ENCODE measurements around the gene EPM2AIP1.

Gene EPM2AIP1

DNA sequence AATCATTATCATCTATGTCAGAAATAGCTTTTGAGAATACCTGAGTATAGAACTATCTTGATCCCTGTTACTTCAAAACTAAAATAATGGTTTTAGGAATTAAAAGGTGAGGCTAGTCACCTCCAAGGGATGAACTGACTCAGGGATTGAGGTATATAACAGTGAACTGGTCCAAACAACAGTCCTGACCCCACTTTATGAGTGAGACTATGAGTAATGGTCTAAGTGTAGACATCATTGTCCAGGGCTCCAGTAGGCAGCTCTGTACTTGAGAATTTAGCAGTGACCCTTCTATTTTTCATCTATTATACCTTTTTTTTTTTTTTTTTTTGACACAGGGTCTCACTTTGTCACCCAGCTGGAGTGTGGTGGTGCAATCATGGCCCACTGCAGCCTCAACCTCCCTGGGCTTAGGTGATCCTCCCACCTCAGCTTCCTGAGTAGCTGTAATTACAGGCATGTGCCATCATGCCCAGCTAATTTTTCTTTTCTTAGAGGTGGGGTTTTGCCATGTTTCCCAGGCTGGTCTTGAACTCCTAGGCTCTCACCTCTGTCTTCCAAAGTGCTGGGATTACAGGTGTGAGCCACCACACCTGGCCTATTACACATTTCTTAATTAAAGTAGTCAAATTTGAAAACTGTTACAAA, 36.7 kb upstream of the EPM2AIP1 start:
- H3K27me3 ChIP-seq (ENCODE audit: control insufficient read depth in 1 of 2, insufficient read depth in 2 of 2, low read length in 2 of 2), result no peaks in the 10 kb centered on the region
- no peak overlapping the region for H3K27ac ChIP-seq (ENCODE audit: low read depth, low read length)
- no peaks in the 10 kb centered on the region for H3K4me1 ChIP-seq (ENCODE audit: control insufficient read depth in 1 of 2, insufficient read depth in 2 of 2, low read length in 2 of 2)
- H3K4me3 ChIP-seq (ENCODE audit: low read depth in 1 of 2, low read length in 2 of 2), result no peak overlapping the region
- H3K9me3 ChIP-seq (ENCODE audit: control insufficient read depth in 1 of 2, low read length in 2 of 2), result no peaks in the 10 kb centered on the region
- no peak overlapping the region for H3K9ac ChIP-seq (ENCODE audit: low read depth in 1 of 2, low read length in 2 of 2)
- peaks cover 24 to 69% of the 10 kb centered on the region in 2 donors for H3K36me3 ChIP-seq (ENCODE audit: control insufficient read depth in 1 of 2, insufficient read depth in 2 of 2, low read length in 2 of 2)

DNA sequence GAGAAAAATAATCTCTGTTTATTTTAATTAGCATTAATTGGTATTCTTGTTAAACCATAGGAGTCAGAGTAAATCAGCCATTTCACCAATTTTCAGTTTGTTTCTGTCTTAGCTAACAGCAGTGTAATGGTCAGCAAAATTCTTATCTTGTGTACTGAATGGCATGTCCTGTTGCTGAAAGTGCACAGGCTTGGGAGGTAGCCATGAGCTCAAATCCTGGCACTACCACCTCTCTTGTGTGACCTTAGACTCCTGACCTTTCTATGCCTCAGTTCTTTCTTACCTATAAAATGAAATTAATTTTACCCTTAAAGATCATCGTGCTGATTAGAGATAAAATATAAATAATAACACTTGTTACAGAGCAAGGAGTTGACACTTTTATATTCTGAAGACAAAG, 36.2 kb upstream of the EPM2AIP1 start:
- no peak overlapping the region for H3K4me3 ChIP-seq (ENCODE audit: low read depth in 1 of 2, low read length in 2 of 2)
- peaks cover 24 to 69% of the 10 kb centered on the region in 2 donors for H3K36me3 ChIP-seq (ENCODE audit: control insufficient read depth in 1 of 2, insufficient read depth in 2 of 2, low read length in 2 of 2)
- no peaks in the 10 kb centered on the region for H3K4me1 ChIP-seq (ENCODE audit: control insufficient read depth in 1 of 2, insufficient read depth in 2 of 2, low read length in 2 of 2)
- H3K27ac ChIP-seq (ENCODE audit: low read depth, low read length), result no peak overlapping the region
- no peak overlapping the region for H3K9ac ChIP-seq (ENCODE audit: low read depth in 1 of 2, low read length in 2 of 2)
- no peaks in the 10 kb centered on the region for H3K27me3 ChIP-seq (ENCODE audit: control insufficient read depth in 1 of 2, insufficient read depth in 2 of 2, low read length in 2 of 2)
- no peaks in the 10 kb centered on the region for H3K9me3 ChIP-seq (ENCODE audit: control insufficient read depth in 1 of 2, low read length in 2 of 2)

DNA sequence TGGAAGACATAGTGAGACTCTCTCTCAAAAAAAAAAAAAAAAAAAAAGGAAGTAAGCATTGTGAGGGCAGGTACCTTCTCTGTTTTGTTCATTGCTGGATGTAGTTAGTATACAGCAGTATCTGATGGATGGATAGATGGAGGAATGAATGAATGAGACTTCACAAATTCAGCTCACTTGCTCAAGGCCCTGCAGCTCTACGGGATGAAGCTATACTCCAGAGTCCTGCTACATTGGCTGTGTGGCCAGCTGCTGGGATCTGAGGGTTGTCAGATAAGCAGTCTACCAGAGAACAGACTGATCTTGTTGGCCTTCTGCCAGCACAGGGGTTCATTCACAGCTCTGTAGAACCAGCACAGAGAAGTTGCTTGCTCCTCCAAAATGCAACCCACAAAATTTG, 35.4 kb upstream of the EPM2AIP1 start:
- Histone ChIP-seq H3K27me3 (ENCODE audit: control insufficient read depth in 1 of 2, insufficient read depth in 2 of 2, low read length in 2 of 2) (no peaks in the 10 kb centered on the region), H3K27ac (ENCODE audit: low read depth, low read length) (no peak overlapping the region), H3K36me3 (ENCODE audit: control insufficient read depth in 1 of 2, insufficient read depth in 2 of 2, low read length in 2 of 2) (peaks cover 24 to 69% of the 10 kb centered on the region in 2 donors)

DNA sequence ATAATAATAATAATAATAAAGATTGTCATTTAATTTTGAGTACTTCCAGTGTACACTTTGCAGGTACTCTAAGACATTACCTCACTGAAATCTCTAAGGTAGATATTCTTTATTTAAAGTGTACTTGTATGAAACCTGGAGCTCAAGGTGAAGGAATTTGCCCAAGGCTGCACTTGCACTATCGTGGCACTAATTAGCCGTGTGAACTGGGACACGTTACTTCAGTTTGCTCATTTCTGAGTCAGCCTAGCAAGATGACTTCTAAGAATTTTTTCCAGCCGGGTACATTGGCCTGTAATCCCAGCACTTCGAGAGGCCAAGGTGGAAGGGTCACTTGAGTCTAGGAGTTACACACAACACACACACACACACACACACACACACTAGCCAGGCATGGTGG, 33.9 kb upstream of the EPM2AIP1 start:
- H3K4me1 ChIP-seq (ENCODE audit: control insufficient read depth in 1 of 2, insufficient read depth in 2 of 2, low read length in 2 of 2), result no peaks in the 10 kb centered on the region
- H3K27ac ChIP-seq (ENCODE audit: low read depth, low read length), result no peak overlapping the region

More for the DNA sequence above, 35.4 kb upstream of the EPM2AIP1 start:
- Histone ChIP-seq H3K9me3 (ENCODE audit: control insufficient read depth in 1 of 2, low read length in 2 of 2) (no peaks in the 10 kb centered on the region), H3K4me3 (ENCODE audit: low read depth in 1 of 2, low read length in 2 of 2) (no peak overlapping the region), H3K4me1 (ENCODE audit: control insufficient read depth in 1 of 2, insufficient read depth in 2 of 2, low read length in 2 of 2) (no peaks in the 10 kb centered on the region), H3K9ac (ENCODE audit: low read depth in 1 of 2, low read length in 2 of 2) (no peak overlapping the region)

DNA sequence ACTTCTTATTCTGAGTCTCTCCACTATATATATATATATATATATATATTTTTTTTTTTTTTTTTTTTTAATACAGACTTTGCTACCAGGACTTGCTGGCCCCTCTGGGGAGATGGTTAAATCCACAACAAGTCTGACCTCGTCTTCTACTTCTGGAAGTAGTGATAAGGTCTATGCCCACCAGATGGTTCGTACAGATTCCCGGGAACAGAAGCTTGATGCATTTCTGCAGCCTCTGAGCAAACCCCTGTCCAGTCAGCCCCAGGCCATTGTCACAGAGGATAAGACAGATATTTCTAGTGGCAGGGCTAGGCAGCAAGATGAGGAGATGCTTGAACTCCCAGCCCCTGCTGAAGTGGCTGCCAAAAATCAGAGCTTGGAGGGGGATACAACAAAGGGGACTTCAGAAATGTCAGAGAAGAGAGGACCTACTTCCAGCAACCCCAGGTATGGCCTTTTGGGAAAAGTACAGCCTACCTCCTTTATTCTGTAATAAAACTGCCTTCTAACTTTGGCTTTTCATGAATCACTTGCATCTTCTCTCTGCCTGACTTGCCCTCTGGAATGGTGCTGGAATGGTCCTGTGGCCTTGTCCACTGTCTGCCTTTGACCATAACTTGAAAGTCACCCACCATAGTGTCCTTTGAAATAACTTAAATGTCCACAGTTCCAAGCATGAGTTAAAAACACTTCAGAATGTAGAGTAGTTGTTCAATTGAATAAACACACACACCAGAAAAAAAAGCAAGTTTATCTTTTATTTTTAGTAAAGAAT, 32.8 kb upstream of the EPM2AIP1 start:
- H3K4me1 ChIP-seq (ENCODE audit: control insufficient read depth in 1 of 2, insufficient read depth in 2 of 2, low read length in 2 of 2), result no peaks in the 10 kb centered on the region
- H3K9ac ChIP-seq (ENCODE audit: low read depth in 1 of 2, low read length in 2 of 2), result no peak overlapping the region
- no peaks in the 10 kb centered on the region for H3K27me3 ChIP-seq (ENCODE audit: control insufficient read depth in 1 of 2, insufficient read depth in 2 of 2, low read length in 2 of 2)
- peaks cover 29 to 73% of the 10 kb centered on the region in 2 donors for H3K36me3 ChIP-seq (ENCODE audit: control insufficient read depth in 1 of 2, insufficient read depth in 2 of 2, low read length in 2 of 2)
- no peak overlapping the region for H3K4me3 ChIP-seq (ENCODE audit: low read depth in 1 of 2, low read length in 2 of 2)
- no peaks in the 10 kb centered on the region for H3K9me3 ChIP-seq (ENCODE audit: control insufficient read depth in 1 of 2, low read length in 2 of 2)
- no peak overlapping the region for H3K27ac ChIP-seq (ENCODE audit: low read depth, low read length)

More for the DNA sequence above, 33.9 kb upstream of the EPM2AIP1 start:
- H3K4me3 ChIP-seq (ENCODE audit: low read depth in 1 of 2, low read length in 2 of 2), result no peak overlapping the region
- no peaks in the 10 kb centered on the region for H3K27me3 ChIP-seq (ENCODE audit: control insufficient read depth in 1 of 2, insufficient read depth in 2 of 2, low read length in 2 of 2)
- H3K9me3 ChIP-seq (ENCODE audit: control insufficient read depth in 1 of 2, low read length in 2 of 2), result no peaks in the 10 kb centered on the region
- H3K9ac ChIP-seq (ENCODE audit: low read depth in 1 of 2, low read length in 2 of 2), result no peak overlapping the region
- peaks cover 30 to 72% of the 10 kb centered on the region in 2 donors for H3K36me3 ChIP-seq (ENCODE audit: control insufficient read depth in 1 of 2, insufficient read depth in 2 of 2, low read length in 2 of 2)

DNA sequence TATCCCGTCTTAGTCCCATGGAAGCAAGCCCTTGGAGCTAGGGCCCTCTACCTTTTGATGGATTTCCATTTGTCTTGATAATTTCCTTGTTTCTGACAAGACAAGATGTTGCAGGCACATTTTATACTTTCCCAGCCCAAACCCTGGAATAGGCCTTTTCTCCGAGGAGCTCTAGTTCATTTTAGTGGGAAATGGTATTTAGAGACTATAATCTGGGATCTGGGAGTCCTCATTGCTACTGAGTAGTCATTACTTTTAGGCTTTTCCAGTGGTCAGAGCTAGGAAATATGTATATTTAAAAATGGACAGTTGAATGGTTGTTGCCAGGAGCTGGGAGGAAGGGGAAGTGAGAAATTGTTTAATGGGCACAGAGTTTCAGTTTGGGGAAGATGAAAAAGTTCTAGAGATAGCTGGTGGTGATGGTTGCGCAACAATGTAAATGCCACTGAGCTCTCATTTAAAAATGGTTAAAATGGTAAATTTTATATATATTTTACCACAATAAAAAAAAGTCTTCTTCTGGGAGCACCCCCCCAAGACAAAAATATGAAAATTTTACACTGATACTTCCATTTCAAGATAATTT, 32.0 kb upstream of the EPM2AIP1 start:
- H3K4me1 ChIP-seq (ENCODE audit: control insufficient read depth in 1 of 2, insufficient read depth in 2 of 2, low read length in 2 of 2), result no peaks in the 10 kb centered on the region
- no peak overlapping the region for H3K9ac ChIP-seq (ENCODE audit: low read depth in 1 of 2, low read length in 2 of 2)
- no peak overlapping the region for H3K4me3 ChIP-seq (ENCODE audit: low read depth in 1 of 2, low read length in 2 of 2)
- H3K9me3 ChIP-seq (ENCODE audit: control insufficient read depth in 1 of 2, low read length in 2 of 2), result no peaks in the 10 kb centered on the region
- H3K36me3 ChIP-seq (ENCODE audit: control insufficient read depth in 1 of 2, insufficient read depth in 2 of 2, low read length in 2 of 2), result peaks cover 34 to 74% of the 10 kb centered on the region in 2 donors
- no peaks in the 10 kb centered on the region for H3K27me3 ChIP-seq (ENCODE audit: control insufficient read depth in 1 of 2, insufficient read depth in 2 of 2, low read length in 2 of 2)
- H3K27ac ChIP-seq (ENCODE audit: low read depth, low read length), result no peak overlapping the region

DNA sequence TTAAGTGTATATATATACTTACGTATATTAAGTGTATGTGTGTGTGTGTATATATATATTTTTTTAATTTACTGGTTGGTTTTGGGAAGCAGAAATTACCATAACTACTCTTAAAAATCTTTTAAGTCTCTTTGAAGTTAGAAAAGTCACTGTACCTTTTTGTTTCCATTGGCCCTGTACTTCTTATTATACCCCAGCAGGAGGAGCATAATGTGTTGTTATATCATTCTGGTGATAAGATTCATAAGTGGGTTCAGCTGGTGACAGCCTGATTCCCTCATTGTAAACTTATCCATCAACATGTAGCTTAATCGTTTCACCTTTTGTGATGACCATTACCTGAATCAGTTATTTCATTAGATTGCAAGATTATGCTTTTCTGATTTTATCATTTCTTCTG, 31.2 kb upstream of the EPM2AIP1 start:
- H3K9ac ChIP-seq (ENCODE audit: low read depth in 1 of 2, low read length in 2 of 2), result no peak overlapping the region
- no peaks in the 10 kb centered on the region for H3K4me1 ChIP-seq (ENCODE audit: control insufficient read depth in 1 of 2, insufficient read depth in 2 of 2, low read length in 2 of 2)
- H3K4me3 ChIP-seq (ENCODE audit: low read depth in 1 of 2, low read length in 2 of 2), result no peak overlapping the region
- H3K9me3 ChIP-seq (ENCODE audit: control insufficient read depth in 1 of 2, low read length in 2 of 2), result no peaks in the 10 kb centered on the region
- H3K27ac ChIP-seq (ENCODE audit: low read depth, low read length), result no peak overlapping the region
- H3K36me3 ChIP-seq (ENCODE audit: control insufficient read depth in 1 of 2, insufficient read depth in 2 of 2, low read length in 2 of 2), result peaks cover 34 to 75% of the 10 kb centered on the region in 2 donors
- H3K27me3 ChIP-seq (ENCODE audit: control insufficient read depth in 1 of 2, insufficient read depth in 2 of 2, low read length in 2 of 2), result no peaks in the 10 kb centered on the region

DNA sequence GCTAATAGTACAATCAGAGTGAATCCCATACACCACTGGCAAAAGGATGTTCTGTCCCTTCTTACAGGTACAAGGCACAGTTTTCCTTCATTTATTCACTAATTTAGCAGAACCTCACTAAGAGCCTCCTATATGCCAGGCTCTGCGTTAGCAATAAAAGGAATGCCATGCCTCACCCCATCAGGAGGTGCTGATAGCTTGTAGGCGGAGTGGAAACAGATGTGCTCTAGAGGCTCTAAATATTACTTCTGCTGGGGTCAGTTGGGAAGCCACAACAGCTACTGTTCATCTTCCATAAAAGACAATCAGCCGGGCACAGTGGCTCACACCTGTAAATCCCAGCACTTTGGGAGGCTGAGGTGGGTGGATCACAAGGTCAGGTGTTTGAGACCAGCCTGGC, 24.8 kb upstream of the EPM2AIP1 start:
- H3K27ac ChIP-seq (ENCODE audit: low read depth, low read length), result no peak overlapping the region
- no peaks in the 10 kb centered on the region for H3K4me1 ChIP-seq (ENCODE audit: control insufficient read depth in 1 of 2, insufficient read depth in 2 of 2, low read length in 2 of 2)
- H3K4me3 ChIP-seq (ENCODE audit: low read depth in 1 of 2, low read length in 2 of 2), result no peak overlapping the region
- no peak overlapping the region for H3K9ac ChIP-seq (ENCODE audit: low read depth in 1 of 2, low read length in 2 of 2)
- H3K27me3 ChIP-seq (ENCODE audit: control insufficient read depth in 1 of 2, insufficient read depth in 2 of 2, low read length in 2 of 2), result no peaks in the 10 kb centered on the region
- H3K9me3 ChIP-seq (ENCODE audit: control insufficient read depth in 1 of 2, low read length in 2 of 2), result no peaks in the 10 kb centered on the region
- H3K36me3 ChIP-seq (ENCODE audit: control insufficient read depth in 1 of 2, insufficient read depth in 2 of 2, low read length in 2 of 2), result peaks cover 41 to 81% of the 10 kb centered on the region in 2 donors

DNA sequence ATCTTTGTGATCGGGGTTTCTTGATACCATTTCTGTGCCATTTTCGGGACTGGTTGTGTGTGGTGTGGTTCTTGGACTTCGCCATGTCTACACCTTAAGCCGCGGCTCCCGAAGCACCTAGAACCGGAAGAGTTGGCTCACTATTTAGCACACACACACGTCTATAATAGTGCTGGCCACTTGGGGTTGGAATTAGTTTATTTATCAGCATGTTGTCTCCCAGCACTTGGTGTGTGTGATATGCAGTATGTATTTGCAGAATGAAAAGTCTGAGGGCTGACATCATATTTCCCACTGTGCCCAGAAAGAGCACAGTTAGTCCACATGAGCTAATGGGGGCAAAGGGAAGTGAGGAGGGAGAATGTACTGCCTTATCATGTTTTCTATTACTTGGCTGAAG, 24.0 kb upstream of the EPM2AIP1 start:
- H3K27ac ChIP-seq (ENCODE audit: low read depth, low read length), result no peak overlapping the region
- peaks cover 42 to 82% of the 10 kb centered on the region in 2 donors for H3K36me3 ChIP-seq (ENCODE audit: control insufficient read depth in 1 of 2, insufficient read depth in 2 of 2, low read length in 2 of 2)
- no peaks in the 10 kb centered on the region for H3K4me1 ChIP-seq (ENCODE audit: control insufficient read depth in 1 of 2, insufficient read depth in 2 of 2, low read length in 2 of 2)
- H3K4me3 ChIP-seq (ENCODE audit: low read depth in 1 of 2, low read length in 2 of 2), result no peak overlapping the region
- no peak overlapping the region for H3K9ac ChIP-seq (ENCODE audit: low read depth in 1 of 2, low read length in 2 of 2)
- no peaks in the 10 kb centered on the region for H3K9me3 ChIP-seq (ENCODE audit: control insufficient read depth in 1 of 2, low read length in 2 of 2)
- no peaks in the 10 kb centered on the region for H3K27me3 ChIP-seq (ENCODE audit: control insufficient read depth in 1 of 2, insufficient read depth in 2 of 2, low read length in 2 of 2)

DNA sequence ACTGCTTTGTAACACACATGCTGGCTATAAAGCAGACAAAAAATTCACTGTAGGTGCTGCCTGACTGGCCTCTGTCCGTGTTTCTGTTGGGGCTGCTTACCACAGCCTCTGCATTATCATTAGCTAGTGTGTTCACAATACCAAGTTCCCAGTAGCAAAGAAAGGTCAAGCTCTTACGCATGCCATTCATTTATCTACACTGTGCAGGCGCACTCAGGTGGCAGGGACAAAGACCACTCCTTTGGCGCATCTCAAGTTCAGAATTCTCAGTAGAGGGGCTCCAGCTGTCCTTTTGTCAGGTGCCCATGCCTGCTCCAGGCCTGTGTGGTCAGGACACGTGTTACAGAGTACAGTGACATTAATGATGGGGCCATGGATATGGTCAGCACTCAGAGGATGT, 22.7 kb upstream of the EPM2AIP1 start:
- no peaks in the 10 kb centered on the region for H3K4me1 ChIP-seq (ENCODE audit: control insufficient read depth in 1 of 2, insufficient read depth in 2 of 2, low read length in 2 of 2)
- peaks cover 36 to 79% of the 10 kb centered on the region in 2 donors for H3K36me3 ChIP-seq (ENCODE audit: control insufficient read depth in 1 of 2, insufficient read depth in 2 of 2, low read length in 2 of 2)
- no peaks in the 10 kb centered on the region for H3K9me3 ChIP-seq (ENCODE audit: control insufficient read depth in 1 of 2, low read length in 2 of 2)
- H3K27ac ChIP-seq (ENCODE audit: low read depth, low read length), result no peak overlapping the region
- no peaks in the 10 kb centered on the region for H3K27me3 ChIP-seq (ENCODE audit: control insufficient read depth in 1 of 2, insufficient read depth in 2 of 2, low read length in 2 of 2)
- no peak overlapping the region for H3K9ac ChIP-seq (ENCODE audit: low read depth in 1 of 2, low read length in 2 of 2)
- H3K4me3 ChIP-seq (ENCODE audit: low read depth in 1 of 2, low read length in 2 of 2), result no peak overlapping the region

Data from duodenal mucosa (tissue), 2 donors.